Stimulated activated naive CD8-positive, alpha-beta T cell treated with anti-CD3 and anti-CD28 coated beads, Interleukin-15, Interleukin-2, amounts not matched to agents 100 ng/mL and 50 ng/mL, for 24 hours (primary cell): ENCODE data around the gene CCDC177.

Experiments used
- H3K27ac Mint-ChIP-seq: one replicate; pipeline ENCODE4 v1.8.0; 2021; ENCODE audit warnings: mild to moderate bottlenecking, mixed read lengths
- H3K27me3 Mint-ChIP-seq: one replicate; pipeline ENCODE4 v1.8.0; 2021; ENCODE audit warnings: mixed read lengths
- H3K36me3 Mint-ChIP-seq: one replicate; pipeline ENCODE4 v1.8.0; 2021; ENCODE audit warnings: low read depth, mixed read lengths
- H3K4me1 Mint-ChIP-seq: one replicate; pipeline ENCODE4 v1.8.0; 2021; ENCODE audit warnings: low read depth, mixed read lengths
- H3K4me3 Mint-ChIP-seq: one replicate; pipeline ENCODE4 v1.8.0; 2021; ENCODE audit warnings: mild to moderate bottlenecking, mixed read lengths
- H3K9me3 Mint-ChIP-seq: one replicate; pipeline ENCODE4 v1.8.0; 2021; ENCODE audit warnings: mixed read lengths

The CCDC177 gene

DNA sequence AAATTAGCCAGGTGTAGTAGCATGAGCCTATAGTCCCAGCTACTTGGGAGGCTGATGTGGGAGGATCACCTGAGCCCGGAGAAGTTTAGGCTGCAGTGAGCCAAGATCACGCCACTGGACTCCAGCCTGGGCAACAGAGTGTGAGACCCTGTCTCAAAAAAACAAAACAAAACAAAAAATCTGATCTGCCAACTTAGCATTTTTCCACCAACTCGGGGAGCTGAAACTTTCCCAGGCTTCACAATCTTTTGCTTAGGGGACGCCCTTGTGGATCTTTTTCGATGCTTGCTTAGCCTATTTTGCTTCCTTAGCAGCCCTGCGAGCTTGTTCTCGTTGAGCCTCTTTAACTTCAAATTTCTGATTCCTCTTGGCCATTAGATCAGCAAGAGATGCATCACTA lies 13.8 kb downstream of the CCDC177 start:
- peaks cover 29% of the 10 kb centered on the region for H3K27me3 Mint-ChIP-seq
- H3K9me3 Mint-ChIP-seq: no peaks in the 10 kb centered on the region
- H3K4me3 Mint-ChIP-seq: no peak overlapping the region
- H3K27ac Mint-ChIP-seq: no peak overlapping the region
- H3K4me1 Mint-ChIP-seq: no peaks in the 10 kb centered on the region
- no peaks in the 10 kb centered on the region for H3K36me3 Mint-ChIP-seq

DNA sequence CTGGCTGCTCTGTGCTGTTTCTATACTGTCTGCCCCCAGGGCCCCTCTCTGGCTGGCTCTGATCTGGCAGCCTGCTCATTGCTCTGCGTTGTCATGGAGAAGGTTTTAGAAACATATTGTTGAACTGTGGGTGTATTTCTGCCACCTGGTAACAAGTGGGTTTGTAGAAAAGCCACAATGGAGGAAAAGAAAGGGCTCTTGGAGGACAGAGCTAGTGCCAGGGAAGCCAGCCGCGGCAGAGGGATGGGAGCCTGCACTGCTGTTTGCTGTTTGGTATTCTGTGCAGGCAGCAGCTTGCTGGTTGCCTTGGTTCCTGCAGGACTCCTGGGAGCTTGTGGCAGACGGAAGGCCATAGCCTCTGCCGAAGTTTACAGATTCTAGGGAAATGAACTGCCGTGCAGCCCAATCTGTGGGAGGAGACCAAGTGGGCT lies 15.1 kb downstream of the CCDC177 start:
- Mint-ChIP-seq H3K27me3 (peaks cover 25% of the 10 kb centered on the region), H3K36me3 (no peaks in the 10 kb centered on the region), H3K4me3 (no peak overlapping the region)

DNA sequence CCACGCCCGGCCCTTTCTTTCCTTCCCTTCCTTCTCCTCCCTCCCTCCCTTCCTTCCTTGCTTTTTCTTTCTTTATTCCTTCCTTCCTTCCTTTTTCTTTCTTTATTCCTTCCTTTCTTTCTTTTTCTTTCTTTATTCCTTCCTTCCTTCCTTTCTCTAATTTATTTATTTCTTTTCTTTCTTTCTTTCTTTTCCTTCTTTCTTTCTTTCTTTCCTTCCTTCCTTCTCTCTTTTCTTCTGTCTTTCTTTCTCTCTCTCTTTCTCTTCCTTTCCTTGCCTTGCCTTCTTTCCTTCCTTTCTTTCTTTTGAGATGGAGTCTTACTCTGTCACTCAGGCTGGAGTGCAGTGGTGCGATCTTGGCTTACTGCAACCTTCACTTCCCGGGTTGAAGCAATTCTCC lies 15.9 kb downstream of the CCDC177 start:
- H3K27ac Mint-ChIP-seq: no peak overlapping the region
- H3K4me3 Mint-ChIP-seq: no peak overlapping the region

More for the DNA sequence above, 15.1 kb downstream of the CCDC177 start:
- H3K9me3 Mint-ChIP-seq: no peaks in the 10 kb centered on the region
- no peak overlapping the region for H3K27ac Mint-ChIP-seq
- H3K4me1 Mint-ChIP-seq: no peaks in the 10 kb centered on the region

DNA sequence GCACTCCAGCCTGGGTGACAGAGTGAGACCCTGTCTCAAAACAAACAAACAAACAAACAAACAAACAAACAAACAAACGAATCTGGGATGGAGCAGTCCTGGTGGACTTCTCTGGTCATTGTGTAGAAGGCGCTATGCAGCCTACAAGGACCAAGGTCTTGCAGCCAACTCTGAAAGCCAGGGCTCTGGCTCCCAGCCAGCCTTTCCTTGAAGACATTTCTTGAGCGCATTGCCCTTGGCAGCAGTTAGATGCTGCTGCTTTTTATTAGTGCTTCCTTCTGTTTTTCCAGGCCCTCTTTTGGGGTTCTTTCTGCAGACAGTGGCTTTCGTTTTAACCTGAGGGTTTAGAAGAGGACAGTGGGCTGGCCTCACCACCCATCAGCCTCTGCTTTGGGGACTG lies 20.2 kb downstream of the CCDC177 start:
- no peaks in the 10 kb centered on the region for H3K36me3 Mint-ChIP-seq
- H3K27me3 Mint-ChIP-seq: peaks cover 28% of the 10 kb centered on the region
- no peaks in the 10 kb centered on the region for H3K4me1 Mint-ChIP-seq
- H3K27ac Mint-ChIP-seq: no peak overlapping the region
- no peaks in the 10 kb centered on the region for H3K9me3 Mint-ChIP-seq
- no peak overlapping the region for H3K4me3 Mint-ChIP-seq

More for the DNA sequence above, 15.9 kb downstream of the CCDC177 start:
- Mint-ChIP-seq H3K4me1 (no peaks in the 10 kb centered on the region), H3K36me3 (no peaks in the 10 kb centered on the region), H3K9me3 (no peaks in the 10 kb centered on the region), H3K27me3 (peaks cover 21% of the 10 kb centered on the region)

DNA sequence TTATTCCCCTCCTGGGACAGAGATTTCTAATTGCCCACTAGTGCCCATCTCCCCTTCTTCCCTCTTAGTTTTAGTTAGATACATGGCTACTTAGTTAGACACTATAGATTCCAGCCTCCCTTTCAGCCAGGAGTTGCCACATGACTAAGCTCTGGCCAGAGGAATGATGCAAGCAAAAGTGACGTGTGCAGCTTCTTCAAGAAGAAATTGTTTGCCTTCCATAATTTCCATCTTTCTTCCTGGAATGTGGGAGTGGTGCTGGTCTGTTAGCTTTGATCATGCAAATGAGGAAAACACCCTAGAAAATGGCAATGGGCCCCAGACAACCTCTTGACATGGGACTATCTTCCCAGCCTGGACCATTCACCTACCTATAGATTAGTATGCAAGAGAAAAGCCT lies 21.4 kb downstream of the CCDC177 start:
- Mint-ChIP-seq H3K4me3 (no peak overlapping the region), H3K27ac (no peak overlapping the region), H3K9me3 (no peaks in the 10 kb centered on the region), H3K4me1 (no peaks in the 10 kb centered on the region), H3K36me3 (no peaks in the 10 kb centered on the region), H3K27me3 (peaks cover 33% of the 10 kb centered on the region)

DNA sequence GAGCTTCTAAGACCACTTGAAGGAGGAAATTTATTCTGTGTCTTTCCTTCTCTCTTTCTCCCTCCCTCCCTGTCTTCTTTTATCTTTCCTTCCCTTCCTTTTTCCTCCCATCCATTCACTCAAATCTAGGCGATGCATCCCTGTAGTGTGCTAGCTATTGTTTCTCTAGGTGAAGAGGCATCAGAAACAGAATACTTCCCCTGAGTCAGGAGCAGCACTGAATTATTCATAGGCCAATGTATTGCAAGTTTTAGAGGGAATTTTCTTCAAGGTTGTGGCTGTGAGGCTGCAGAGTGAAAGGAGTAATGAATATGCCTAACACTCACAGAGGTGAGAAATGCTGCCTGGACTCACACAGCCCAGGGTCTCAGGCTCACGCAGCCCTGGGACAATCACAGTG lies 23.2 kb downstream of the CCDC177 start:
- H3K9me3 Mint-ChIP-seq: no peaks in the 10 kb centered on the region
- no peak overlapping the region for H3K27ac Mint-ChIP-seq
- peaks cover 39% of the 10 kb centered on the region for H3K27me3 Mint-ChIP-seq
- H3K36me3 Mint-ChIP-seq: no peaks in the 10 kb centered on the region
- H3K4me1 Mint-ChIP-seq: no peaks in the 10 kb centered on the region
- H3K4me3 Mint-ChIP-seq: no peak overlapping the region

DNA sequence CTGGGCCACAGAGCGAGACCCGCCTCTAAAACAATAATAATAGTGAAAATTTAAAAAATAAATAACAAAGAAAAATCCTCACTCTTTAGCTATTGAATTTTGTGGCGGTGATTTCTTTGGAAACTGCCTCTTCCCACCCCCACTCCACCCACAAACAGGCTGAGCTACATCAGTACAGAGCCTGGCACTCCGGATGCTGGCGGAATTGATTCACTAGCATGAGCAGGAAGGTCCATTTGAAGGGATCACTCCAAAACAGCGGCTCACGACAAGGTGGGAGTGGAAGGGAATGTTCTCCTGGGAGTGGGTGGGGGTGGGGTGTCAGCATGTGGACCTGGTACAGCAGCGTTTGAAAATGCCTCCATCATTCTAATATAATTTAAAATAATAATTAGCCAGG lies 26.1 kb downstream of the CCDC177 start:
- Mint-ChIP-seq H3K36me3 (no peaks in the 10 kb centered on the region), H3K27me3 (peaks cover 48% of the 10 kb centered on the region), H3K9me3 (no peaks in the 10 kb centered on the region), H3K4me3 (no peak overlapping the region), H3K4me1 (peaks cover 9% of the 10 kb centered on the region), H3K27ac (no peak overlapping the region)

DNA sequence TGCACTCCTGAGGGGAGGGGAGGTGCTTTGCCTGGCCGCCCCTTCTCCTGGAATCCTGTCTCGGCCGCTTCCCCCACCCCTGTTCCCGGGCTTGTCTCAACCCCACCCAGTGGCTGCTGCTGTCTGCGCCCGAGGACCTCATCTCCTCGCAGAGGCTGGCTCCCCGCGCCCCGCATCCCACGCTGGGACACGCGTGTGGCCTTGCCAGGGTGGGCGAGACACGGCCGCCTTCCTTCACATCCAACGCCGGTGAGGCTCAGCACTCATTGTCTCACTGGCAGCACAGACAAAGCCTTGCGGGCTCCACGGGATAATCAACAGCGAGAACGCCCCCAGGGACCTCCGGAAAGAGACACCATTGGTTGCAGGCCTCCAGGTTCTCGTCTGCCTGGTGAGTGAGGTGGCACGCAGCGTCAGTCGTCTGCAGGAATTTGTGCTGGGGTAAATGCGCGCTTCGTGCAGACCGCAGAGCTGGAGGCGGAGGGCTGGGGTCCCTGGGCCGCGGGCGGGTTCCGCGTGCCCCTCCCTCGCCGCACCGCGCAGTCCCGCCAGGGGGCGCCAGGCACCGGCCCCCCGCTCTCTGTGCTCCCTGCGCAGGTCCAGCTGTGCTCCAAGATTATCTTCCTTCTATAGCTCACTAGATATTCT lies 26.8 kb downstream of the CCDC177 start:
- no peaks in the 10 kb centered on the region for H3K9me3 Mint-ChIP-seq
- peaks cover 50% of the 10 kb centered on the region for H3K27me3 Mint-ChIP-seq
- no peaks in the 10 kb centered on the region for H3K36me3 Mint-ChIP-seq
- no peak overlapping the region for H3K4me3 Mint-ChIP-seq
- H3K4me1 Mint-ChIP-seq: peaks cover 12% of the 10 kb centered on the region
- no peak overlapping the region for H3K27ac Mint-ChIP-seq

DNA sequence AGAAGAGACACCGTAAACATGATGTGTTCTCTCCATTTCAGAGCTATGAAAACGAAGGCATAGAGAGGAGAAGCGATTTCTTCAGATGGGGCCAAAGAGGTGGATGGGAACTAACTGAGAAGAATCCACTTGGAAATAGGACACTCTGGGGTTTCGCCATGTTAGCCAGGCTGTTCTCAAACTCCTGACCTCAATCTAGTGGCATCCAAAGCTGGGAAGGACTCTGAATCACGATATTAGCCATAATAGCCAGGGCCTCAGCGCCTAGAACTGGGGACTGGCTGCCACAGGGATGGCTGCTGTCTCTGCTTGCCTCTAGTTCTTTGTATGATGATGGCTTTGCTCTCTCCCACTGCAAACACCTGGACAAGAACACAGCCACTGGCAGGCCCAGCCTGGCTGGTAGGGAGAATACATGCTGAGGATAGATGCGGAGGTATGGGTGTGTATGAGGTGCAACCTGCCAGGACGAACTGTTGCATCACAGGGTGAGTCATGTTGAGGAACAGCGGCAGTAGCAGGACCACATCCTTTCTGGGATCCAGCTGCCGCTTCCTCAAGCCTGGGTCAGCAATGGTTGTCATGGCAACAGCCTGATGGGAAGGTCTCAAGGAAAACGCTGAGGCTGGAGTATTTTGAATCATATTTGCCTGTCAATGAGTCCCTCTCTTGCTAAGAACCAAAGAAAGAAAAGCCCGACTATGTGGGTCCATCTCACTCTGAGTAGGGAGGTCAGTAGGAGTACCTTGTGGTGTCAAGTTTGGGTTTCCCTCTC lies 31.1 kb downstream of the CCDC177 start:
- Mint-ChIP-seq H3K9me3 (no peaks in the 10 kb centered on the region), H3K36me3 (no peaks in the 10 kb centered on the region), H3K4me1 (peaks cover 12% of the 10 kb centered on the region), H3K27ac (no peak overlapping the region), H3K4me3 (no peak overlapping the region), H3K27me3 (peaks cover 43% of the 10 kb centered on the region)

DNA sequence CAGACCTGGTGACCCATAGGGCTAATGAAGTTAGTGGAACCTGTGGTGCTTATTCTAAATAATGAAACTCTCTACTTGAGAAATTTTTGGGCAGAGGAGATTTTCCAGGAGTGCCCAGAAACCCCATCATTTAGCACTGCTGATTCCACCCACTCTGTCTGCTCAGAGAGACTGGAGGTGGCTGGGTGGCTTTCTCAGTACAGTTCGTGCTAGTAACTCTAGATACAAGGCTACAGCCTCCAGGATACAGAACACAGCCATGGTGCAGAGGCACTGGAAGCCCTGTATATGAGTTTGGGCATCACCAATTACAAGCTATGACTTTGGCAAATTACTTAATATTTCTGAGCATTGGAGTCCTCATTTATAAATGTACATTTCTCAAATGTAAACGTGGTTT lies 32.4 kb downstream of the CCDC177 start:
- Mint-ChIP-seq H3K36me3 (no peaks in the 10 kb centered on the region), H3K4me3 (no peak overlapping the region), H3K9me3 (no peaks in the 10 kb centered on the region), H3K27ac (no peak overlapping the region), H3K4me1 (peaks cover 12% of the 10 kb centered on the region), H3K27me3 (peaks cover 40% of the 10 kb centered on the region)

DNA sequence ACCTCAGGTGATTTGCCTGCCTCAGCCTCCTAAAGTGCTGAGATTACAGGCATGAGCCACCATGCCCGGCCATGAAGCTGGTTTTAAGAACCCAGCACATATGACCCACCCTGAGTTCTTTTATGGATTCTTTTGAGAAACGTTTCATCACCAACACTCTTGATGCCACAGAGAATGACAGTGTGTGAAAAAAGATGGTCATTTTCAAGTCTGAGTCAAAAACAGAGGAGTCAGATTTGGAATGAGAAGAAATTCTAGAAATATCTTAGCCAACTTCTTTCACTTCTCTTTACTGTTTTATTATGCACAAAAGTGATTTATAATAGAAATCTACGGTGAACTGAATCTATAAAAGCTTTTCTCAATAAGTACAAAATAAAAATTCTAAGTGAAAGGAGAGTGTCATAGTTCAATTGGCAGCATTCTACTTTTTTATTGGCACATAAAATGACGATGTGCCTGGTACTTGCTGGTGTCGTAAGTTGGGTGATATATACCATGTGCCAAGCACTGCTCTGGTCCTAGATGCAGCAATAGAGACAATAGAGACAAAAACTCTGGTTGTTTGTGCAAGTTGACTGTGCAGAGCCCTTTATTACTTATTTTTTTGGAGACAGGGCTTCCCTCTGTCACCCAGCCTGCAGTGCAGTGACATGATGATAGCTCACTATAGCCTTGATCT lies 33.9 kb downstream of the CCDC177 start:
- Mint-ChIP-seq H3K36me3 (no peaks in the 10 kb centered on the region), H3K4me3 (no peak overlapping the region), H3K4me1 (peaks cover 12% of the 10 kb centered on the region), H3K9me3 (no peaks in the 10 kb centered on the region), H3K27ac (no peak overlapping the region), H3K27me3 (peaks cover 34% of the 10 kb centered on the region)

DNA sequence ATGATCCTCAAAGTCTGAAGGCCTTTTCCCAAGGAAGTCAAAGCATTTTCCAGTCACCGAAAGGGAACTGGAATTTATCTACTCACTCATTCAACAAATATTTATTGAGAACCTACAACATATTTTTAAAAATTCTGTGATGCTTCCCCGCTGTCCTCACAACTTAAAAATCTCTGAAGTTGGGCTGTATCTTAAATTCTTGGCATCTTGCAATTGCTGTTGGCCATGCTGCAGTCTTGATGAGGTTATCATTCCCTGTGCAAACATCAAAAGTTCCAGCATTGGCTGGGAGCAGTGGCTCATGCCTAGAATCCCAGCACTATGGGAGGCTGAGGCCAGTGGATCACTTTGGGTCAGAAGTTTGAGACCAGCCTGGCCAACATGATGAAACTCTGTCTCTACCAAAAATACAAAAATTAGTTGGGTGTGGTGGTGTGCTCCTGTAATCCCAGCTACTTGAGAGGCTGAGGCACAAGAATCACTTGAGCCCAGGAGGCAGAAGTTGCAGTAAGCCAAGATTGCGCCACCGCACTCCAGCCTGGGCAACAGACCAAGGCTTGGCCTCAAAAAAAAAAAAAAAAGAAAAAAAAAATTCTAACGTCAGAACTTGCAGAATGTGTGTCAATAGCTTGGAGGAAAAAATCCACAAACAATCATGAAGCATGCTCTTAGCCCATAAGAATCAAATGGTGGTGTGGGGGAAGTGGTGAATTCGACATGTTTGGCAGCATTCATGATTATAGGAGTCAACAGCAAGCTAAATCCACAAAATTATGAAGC lies 34.9 kb downstream of the CCDC177 start:
- Mint-ChIP-seq H3K4me1 (peaks cover 12% of the 10 kb centered on the region), H3K36me3 (no peaks in the 10 kb centered on the region), H3K9me3 (no peaks in the 10 kb centered on the region), H3K27me3 (peaks cover 42% of the 10 kb centered on the region), H3K27ac (no peak overlapping the region), H3K4me3 (no peak overlapping the region)

DNA sequence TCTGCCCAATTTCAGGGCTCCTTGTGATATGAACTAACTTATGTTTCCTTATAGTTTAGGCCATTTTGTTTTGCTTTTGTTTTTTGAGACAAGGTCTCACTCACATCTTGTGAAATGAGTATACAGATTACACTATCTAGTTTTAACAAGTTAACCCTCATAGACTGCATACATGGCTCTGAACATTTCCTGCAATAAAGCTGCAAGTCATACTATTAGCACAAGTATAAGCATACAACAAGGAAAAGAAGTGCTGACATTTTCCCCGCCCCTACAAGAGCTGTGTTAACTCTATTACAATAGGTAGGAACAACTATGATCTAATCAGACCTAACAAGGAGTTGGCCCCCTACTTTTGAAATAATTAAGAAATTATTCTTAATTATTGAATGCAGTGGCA lies 35.9 kb downstream of the CCDC177 start:
- H3K36me3 Mint-ChIP-seq: no peaks in the 10 kb centered on the region
- H3K4me3 Mint-ChIP-seq: no peak overlapping the region
- H3K27ac Mint-ChIP-seq: no peak overlapping the region
- peaks cover 5% of the 10 kb centered on the region for H3K4me1 Mint-ChIP-seq
- peaks cover 37% of the 10 kb centered on the region for H3K27me3 Mint-ChIP-seq
- H3K9me3 Mint-ChIP-seq: no peaks in the 10 kb centered on the region

DNA sequence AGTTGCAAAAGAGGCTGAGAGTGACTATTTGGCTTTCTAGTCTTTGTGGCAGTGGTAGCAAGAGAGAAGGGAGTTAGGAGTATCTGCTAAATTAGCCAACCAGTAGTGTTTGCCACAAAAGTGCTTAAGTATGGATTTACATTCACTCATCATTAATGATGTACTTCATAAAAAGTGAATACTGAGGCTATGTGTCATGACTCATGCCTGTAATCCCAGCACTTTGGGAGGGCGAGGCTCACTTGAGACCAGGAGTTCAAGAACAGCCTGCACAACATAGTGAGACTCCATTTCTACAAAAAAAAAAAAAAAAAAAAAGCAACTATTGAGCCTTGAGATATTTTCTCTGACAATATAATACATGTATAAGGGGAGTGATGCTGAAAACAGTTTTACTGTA lies 36.8 kb downstream of the CCDC177 start:
- Mint-ChIP-seq H3K9me3 (no peaks in the 10 kb centered on the region), H3K27me3 (peaks cover 35% of the 10 kb centered on the region), H3K36me3 (no peaks in the 10 kb centered on the region), H3K27ac (no peak overlapping the region), H3K4me3 (no peak overlapping the region), H3K4me1 (no peaks in the 10 kb centered on the region)

DNA sequence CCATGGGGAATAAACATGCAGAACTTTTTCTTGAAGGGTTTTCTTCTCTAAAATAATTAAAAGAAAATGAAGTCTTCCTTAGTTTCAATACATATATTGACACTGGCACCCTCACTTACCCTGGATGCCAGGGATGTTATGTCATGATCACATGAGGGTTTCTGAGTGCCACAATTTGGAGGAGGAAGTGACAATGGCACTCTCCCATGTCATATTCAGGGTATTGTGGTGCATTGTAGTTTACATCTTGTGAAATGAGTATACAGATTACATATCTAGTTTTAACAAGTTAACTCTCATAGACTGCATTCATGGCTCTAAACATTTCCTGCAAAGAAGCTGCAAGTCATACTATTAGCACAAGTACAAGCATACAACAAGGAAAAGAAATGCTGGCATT lies 37.7 kb downstream of the CCDC177 start:
- H3K36me3 Mint-ChIP-seq: no peaks in the 10 kb centered on the region
- no peaks in the 10 kb centered on the region for H3K9me3 Mint-ChIP-seq
- H3K27ac Mint-ChIP-seq: no peak overlapping the region
- H3K4me3 Mint-ChIP-seq: no peak overlapping the region
- peaks cover 34% of the 10 kb centered on the region for H3K27me3 Mint-ChIP-seq
- H3K4me1 Mint-ChIP-seq: no peaks in the 10 kb centered on the region
